ENCODE data around the gene TUBB6.

DNA sequence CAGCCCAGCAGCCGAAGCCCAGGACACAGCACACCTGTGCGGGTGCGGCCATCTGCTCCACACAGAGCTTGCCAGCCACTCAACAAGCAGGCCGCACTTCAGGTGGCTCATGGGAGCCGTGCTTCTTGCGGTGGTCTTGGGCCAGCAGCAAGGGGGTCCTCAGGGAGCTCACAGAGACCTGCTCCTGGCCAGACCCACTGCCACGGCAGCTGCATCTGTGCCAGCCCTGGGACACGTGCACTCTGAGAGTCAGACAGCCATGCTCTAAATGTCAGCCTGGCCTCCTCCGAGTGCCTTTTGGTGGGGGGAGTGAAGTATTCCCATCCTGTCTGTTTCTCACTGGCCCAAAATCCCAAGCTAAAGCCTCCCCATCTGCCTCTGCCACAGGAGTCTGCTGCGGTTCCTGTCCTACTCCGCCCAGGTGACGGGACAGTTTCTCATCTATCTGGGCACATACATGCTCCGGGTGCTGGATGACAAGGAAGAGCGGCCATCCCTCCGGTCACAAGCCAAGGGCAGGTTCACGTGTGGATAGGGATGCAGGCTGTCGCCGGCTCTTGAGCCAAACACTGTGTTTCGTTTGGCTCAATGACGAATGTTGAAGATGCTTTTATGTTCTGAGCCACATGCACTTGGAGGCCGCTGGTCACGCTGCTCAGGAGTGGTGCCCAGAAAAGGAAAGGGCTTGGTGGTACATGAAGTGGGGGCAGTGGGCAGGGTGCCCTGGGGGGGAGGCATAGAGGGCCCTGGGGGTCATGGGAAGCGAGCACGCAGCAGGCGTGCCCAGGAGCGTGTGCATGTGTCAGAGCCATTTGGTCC lies 31.1 kb upstream of the TUBB6 start:
- TF ChIP-seq, protein P1, sequence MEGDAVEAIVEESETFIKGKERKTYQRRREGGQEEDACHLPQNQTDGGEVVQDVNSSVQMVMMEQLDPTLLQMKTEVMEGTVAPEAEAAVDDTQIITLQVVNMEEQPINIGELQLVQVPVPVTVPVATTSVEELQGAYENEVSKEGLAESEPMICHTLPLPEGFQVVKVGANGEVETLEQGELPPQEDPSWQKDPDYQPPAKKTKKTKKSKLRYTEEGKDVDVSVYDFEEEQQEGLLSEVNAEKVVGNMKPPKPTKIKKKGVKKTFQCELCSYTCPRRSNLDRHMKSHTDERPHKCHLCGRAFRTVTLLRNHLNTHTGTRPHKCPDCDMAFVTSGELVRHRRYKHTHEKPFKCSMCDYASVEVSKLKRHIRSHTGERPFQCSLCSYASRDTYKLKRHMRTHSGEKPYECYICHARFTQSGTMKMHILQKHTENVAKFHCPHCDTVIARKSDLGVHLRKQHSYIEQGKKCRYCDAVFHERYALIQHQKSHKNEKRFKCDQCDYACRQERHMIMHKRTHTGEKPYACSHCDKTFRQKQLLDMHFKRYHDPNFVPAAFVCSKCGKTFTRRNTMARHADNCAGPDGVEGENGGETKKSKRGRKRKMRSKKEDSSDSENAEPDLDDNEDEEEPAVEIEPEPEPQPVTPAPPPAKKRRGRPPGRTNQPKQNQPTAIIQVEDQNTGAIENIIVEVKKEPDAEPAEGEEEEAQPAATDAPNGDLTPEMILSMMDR (IDR thresholded peaks at IDR 0.05) = no peak
- no peak for TF ChIP-seq REST (IDR thresholded peaks at IDR 0.05; ENCODE audit: insufficient read depth in 1 of 2, low read depth in 2 of 2, low read length in 1 of 2)
- no peak for TF ChIP-seq POLR2AphosphoS5 (IDR thresholded peaks at IDR 0.05; ENCODE audit: low read depth, low read length)

Measured in Panc1 (cell line).